HG02840 (cell line): ENCODE data around the gene OSCP1.

Experiments used
- ATAC-seq: cut with Tn5 transposase; IDR thresholded peaks from one replicate; pipeline ENCODE4 v1.9.1; 2021; ENCODE audit warnings: mild to moderate bottlenecking, moderate library complexity, moderate number of reproducible peaks; ENCODE audit not compliant: unreplicated experiment, low FRiP score

OSCP1 gene

DNA sequence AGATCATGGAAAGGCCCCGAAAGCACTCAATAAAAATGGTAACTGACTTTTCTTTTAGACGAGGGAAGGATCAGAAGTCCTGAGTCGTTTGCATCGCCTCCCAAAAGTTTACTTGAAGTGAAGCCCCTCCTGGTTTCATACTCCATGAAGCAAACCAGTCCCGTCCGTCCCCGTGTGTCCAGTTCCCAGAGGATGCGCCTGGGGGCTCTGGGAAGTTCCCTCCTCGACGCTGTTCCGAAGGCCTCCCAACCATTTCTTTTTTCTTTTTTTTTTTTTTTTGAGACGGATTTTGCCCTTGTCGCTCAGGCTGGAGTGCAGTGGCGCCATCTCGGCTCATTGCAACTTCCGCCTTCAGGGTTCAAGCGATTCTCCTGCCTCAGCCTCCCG, 661 bp upstream of the OSCP1 start:
- no peak for ATAC-seq

DNA sequence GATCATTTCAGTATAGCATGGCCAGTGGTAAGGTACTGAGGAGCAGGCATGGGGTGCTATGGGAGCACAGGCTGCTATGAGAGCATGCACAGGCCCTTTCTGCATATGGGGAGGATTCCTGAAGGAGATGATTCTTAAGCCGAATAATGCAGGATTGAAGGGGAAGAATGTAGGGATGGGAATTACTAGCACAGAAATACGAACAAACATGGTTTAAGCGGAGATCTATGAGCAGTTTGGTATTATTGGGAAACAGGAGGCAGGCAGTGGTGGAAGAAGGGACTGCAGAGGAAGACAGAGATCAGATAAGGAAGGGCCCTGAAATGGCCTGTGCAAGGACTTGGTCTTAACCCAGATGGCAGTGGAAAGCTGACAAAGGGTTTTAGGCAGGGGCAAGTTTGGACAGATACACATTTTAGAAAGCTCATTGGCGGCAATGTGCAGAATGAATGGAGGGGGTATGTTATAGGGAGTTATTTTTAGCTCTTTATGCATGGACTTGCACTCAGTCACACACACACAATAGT, 1.7 kb downstream of the OSCP1 start:
- no peak for ATAC-seq

GRCh38 chr1:36447450-36447849, 2.8 kb downstream of the OSCP1 start:
- ATAC-seq = no peak

- ATAC-seq = no peak
Observed at GRCh38 chr1:36446746-36447145, 3.5 kb downstream of the OSCP1 start.

DNA sequence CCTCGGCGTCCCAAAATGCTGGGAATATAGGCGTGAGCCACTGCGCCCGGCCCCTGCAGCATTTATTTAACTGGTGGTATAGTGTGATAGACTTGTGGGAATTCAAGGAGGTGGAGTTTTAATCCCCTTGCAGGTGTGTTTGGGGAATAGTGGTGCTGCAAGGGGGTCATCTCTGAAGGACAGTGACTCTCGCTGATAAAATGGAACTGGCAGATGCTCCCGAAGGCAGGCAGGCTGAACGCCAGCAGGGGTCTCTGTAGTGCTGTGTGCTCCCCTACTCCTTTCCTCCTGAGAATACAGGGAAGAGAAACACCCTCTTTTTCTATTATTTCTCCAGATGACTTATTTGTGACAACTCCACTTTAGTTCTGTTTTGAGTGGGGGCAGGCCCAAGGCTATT, 4.0 kb downstream of the OSCP1 start:
- ATAC-seq = no peak

DNA sequence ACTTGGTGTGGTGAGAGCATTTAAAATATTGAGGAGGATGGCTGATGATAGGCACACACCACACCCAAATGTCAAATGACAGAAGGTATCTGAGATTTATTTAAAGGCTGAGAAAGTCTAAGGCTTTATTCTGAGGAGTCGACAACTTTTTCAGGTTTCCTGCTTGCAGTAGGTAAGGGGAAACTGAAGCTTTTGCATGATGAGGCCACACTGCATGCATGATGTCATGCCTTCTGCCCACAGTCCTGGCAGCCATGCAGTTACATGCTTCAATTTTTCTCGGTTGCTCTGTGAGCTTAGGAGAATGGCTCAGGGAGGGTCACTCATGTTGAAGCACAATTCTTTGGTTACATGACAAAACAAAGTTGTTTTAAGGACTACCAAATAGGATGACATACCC, 7.0 kb downstream of the OSCP1 start:
- no peak for ATAC-seq

GRCh38 chr1:36442337-36442736, 7.9 kb downstream of the OSCP1 start:
- no peak for ATAC-seq

GRCh38 chr1:36440646-36441045, 9.6 kb downstream of the OSCP1 start:
- no peak for ATAC-seq

DNA sequence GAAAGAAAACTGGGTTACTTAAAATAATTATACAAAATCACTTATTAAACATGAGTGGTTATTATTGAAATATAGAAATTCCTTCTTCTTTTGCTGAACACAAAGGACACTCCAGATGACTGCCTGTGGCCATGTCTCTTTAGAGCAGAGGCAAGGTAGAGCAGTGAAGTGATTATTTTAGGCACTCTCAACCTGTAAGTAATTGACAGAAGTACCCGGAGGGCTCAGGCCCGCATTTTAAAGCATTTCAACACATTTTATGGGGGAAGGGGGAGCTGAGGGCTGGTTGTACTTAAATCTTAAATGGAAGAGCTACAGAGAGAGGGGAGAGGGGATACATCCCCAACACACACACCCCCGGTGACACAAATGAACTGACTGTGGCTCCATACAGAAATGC, 10.2 kb downstream of the OSCP1 start:
- ATAC-seq = no peak

DNA sequence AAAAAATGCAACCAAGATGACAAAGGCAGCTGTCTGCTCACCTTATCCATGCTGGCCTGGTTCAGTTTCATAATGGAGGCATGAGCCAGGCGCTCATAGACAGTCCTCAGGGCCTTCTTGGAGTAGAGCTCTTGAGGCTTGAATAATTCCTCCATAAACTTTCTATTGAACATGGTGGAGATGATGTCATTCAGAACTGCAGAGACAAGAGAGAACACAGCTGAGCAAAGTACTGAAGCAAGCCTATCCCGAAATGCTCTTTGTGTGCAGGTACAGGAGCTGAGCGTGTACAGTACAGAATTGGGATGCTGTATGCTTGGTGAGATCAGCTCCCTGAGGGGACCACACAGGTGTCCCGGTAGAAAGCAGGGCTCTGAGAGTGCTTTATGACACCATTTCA, 11.5 kb downstream of the OSCP1 start:
- ATAC-seq = no peak

DNA sequence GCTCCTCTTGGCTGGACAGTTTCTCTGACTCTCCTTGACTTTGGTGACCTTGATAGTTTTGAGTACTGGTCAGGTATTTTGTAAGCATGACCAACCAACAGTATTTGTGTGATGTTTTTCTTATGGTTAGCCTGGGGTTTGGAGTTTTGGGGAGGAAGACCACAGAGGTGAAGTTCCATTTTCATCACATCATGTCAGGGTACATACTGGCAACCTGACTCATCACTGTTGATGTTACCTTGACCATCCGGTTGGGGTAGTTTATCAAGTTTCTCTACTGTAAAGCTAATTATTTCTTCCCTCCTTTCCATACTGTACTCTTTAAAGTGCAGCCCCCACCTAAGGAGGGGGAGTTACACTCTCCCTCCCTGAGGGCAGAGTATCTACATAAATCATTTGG, 13.4 kb downstream of the OSCP1 start:
- ATAC-seq = no peak

DNA sequence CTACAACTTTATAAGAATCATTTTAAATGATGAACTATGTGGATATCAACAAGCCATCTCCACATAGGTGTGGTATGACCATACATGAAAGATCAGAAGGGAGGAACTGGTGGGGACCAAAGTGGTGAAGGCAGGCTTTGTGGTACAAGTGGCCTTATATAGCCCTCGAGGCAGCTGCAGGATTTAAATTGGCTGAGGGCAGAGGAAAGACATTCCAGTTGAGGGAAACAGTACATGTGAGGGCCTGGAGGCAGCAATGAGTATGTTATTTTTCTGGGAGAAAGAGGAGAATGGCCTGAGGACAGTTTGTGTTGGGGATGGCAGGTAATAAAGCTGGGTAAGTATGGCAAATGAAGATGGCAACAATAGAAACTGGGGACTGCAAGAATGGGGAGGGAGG, 17.1 kb downstream of the OSCP1 start:
- no peak for ATAC-seq

DNA sequence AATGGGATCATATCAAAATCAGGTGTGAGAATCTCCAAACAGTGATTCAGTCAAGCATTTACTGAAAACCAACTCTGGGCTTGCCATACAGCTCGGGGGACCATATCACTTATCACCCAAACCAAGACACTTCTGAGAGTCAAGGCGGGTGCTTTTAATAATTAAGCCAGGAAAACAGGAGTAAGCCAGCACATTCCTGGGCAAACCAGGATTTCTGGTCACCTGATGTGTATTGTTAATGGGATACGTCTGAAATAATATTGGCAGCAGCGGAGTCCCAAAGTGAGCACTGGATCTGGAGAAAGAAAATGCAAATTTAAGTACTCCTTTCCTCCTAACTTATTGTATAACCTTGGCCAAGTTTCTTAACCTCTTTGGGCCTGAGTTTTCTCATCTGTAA, 17.6 kb downstream of the OSCP1 start:
- no peak for ATAC-seq

- no peak for ATAC-seq
Observed at GRCh38 chr1:36425791-36426190, 24.5 kb downstream of the OSCP1 start.

- ATAC-seq = no peak
Observed at GRCh38 chr1:36421649-36422048, 28.6 kb downstream of the OSCP1 start.

- no peak for ATAC-seq
Observed at GRCh38 chr1:36420836-36421317, 29.4 kb downstream of the OSCP1 start.

DNA sequence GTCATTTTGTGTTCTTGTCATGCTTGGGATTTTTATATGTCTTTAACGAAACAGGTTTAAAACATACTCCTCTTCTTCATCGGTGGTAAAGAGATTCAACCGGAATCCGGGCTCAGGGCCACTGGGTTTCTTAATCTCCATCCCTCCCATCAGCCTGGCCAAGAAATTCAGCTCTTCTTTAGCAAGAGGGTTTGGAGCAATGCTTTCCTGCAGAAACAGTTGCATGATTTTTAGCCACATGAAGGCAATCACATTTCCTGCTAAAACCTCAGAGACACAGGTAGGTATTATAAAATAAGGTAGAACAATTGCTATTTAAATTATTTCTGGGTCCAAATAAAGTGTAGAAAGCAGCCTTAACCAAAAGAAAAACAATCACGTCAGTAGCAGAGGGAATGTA, 29.8 kb downstream of the OSCP1 start:
- ATAC-seq = no peak

GRCh38 chr1:36419569-36419968, 30.7 kb downstream of the OSCP1 start:
- no peak for ATAC-seq

DNA sequence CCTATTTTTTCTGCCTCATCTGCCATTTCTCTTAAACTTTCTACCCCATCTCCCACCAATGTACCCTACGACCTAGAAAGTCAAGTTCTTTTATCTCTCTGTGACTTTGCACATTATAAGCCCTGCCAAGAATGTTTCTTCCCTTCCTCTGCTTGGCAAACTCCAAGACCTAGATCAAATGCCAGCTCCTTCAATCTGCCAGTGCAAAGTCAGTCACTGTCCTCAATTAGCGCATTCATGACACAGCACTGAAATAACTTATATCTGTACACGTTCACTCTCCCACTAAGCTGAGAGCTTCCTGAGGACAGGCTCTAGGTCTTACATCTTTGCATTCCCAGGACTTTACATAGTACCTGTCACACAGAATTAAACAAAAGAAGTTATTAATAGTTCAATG, 31.1 kb downstream of the OSCP1 start:
- no peak for ATAC-seq

DNA sequence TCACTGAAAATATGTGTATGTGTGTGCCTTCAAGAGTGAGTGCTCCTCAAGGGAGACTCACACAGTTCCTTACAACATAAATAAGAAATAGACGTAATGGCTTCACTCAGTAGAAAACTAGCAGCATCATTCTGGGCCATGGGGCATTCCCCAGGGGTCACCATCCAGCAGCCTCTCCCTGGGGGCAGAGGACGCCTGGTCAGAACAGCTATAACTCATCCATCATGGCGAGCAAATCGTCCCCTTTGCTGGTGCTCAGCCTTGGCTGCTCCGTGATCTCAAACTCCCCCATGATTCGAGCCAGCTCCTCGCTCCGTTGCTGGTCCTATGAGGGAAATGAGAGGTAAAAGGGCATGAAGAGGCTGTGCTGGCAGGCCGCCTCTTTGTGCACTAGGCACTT, 32.3 kb downstream of the OSCP1 start:
- no peak for ATAC-seq

DNA sequence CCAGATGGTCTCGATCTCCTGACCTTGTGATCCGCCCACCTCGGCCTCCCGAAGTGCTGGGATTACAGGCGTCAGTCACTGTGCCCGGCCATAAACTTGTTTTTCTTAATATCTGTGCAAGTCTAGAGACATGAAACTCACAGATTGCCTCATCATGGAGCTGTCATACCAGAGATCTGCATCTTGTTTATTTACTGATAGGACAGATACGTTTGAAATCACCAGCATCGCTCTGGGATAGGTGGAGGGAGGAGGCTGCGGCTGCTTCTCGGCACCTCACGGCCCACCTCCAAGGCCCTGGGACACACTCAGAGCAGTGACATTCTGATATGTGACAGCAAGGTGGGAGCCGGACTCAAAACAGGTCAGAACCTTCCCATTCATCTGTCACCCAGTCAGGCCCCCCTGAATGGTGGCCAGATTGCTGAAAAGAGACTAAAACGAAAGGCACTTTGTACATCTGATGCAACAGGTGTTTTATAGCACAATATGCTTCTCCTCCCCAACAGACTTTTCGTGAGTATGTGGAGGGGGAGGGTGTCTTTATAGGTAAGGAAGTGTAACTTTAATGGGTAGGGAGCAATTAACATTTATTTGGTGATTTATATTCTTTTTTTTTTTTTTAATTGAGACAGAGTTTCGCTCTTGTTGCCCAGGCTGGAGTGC, 34.5 kb downstream of the OSCP1 start:
- no peak for ATAC-seq

GRCh38 chr1:36414384-36414783, 35.9 kb downstream of the OSCP1 start:
- ATAC-seq = no peak
